GM19455 (cell line): Measurements from ENCODE around the gene OSBPL3.

ENCODE experiments used
- ATAC-seq: cut with Tn5 transposase; IDR thresholded peaks from one replicate; pipeline ENCODE4 v1.9.1; 2021; ENCODE audit not compliant: unreplicated experiment

Gene OSBPL3

GRCh38 chr7:24868741-24869140, 111.2 kb downstream of the OSBPL3 start:
- no peak for ATAC-seq

GRCh38 chr7:24866004-24866615, 113.9 kb downstream of the OSBPL3 start:
- no peak for ATAC-seq

GRCh38 chr7:24864214-24864817, 115.7 kb downstream of the OSBPL3 start:
- no peak for ATAC-seq

- ATAC-seq = no peak
These were observed 116.4 kb downstream of the OSBPL3 start for GRCh38 chr7:24863626-24864025.

GRCh38 chr7:24862461-24862860, 117.5 kb downstream of the OSBPL3 start:
- no peak for ATAC-seq

- ATAC-seq = no peak
These were observed 118.6 kb downstream of the OSBPL3 start for GRCh38 chr7:24861336-24861735.

- ATAC-seq = no peak
These were observed 119.4 kb downstream of the OSBPL3 start for GRCh38 chr7:24860611-24861010.

- ATAC-seq = no peak
These were observed 121.6 kb downstream of the OSBPL3 start for GRCh38 chr7:24858108-24858977.

GRCh38 chr7:24857623-24858022, 122.4 kb downstream of the OSBPL3 start:
- no peak for ATAC-seq

GRCh38 chr7:24854866-24855265, 125.1 kb downstream of the OSBPL3 start:
- ATAC-seq = no peak

GRCh38 chr7:24851786-24852185, 128.2 kb downstream of the OSBPL3 start:
- no peak for ATAC-seq

- no peak for ATAC-seq
These were observed 131.1 kb downstream of the OSBPL3 start for GRCh38 chr7:24848878-24849277.

- no peak for ATAC-seq
These were observed 132.2 kb downstream of the OSBPL3 start for GRCh38 chr7:24847754-24848153.

- no peak for ATAC-seq
These were observed 136.1 kb downstream of the OSBPL3 start for GRCh38 chr7:24843821-24844434.

GRCh38 chr7:24842449-24843241, 137.3 kb downstream of the OSBPL3 start:
- ATAC-seq = peak; percentile 61

GRCh38 chr7:24842029-24842428, 137.9 kb downstream of the OSBPL3 start:
- no peak for ATAC-seq

GRCh38 chr7:24840563-24840962, 139.4 kb downstream of the OSBPL3 start:
- no peak for ATAC-seq

GRCh38 chr7:24836084-24836483, 143.9 kb downstream of the OSBPL3 start:
- ATAC-seq = peak; percentile 73

- ATAC-seq = peak; percentile 16
These were observed 144.3 kb downstream of the OSBPL3 start for GRCh38 chr7:24835643-24836042.

- ATAC-seq = no peak
These were observed 145.7 kb downstream of the OSBPL3 start for GRCh38 chr7:24834128-24834798.
